Left ventricle myocardium superior (tissue), 1 donor: ENCODE results near the gene CDC20. TPM values are rescaled to one million over a fixed set of nuclear protein-coding genes. Genes with fewer than 3 reads are reported as not detected.
A peak's percentile ranks its signal among the peaks of the same experiment; 100 is the strongest.

Source experiments
- ATAC-seq: fragments of 200-7000 bp; cut with Tn5 transposase; one replicate; pipeline ENCODE4 v1.9.1; 2020; ENCODE audit warnings: mild to moderate bottlenecking, moderate library complexity
- DNase-seq: peaks from one replicate; pipeline ENCODE4 v3.0.0-alpha.2; 2020
- intact Hi-C: fragments of 100-400 bp; cut with micrococcal nuclease; formaldehyde crosslinking; loops from one replicate; pipeline ENCODE4 v1.11.0; 2022
- long read RNA-seq: library from polyadenylated mRNA; unstranded; transcript quantifications from one replicate; pipeline ENCODE4 v2.0.0, GENCODE V29; 2021
- total RNA-seq: library from RNA; stranded (reverse); fragmentation: NEBNext Ultra II Directional; extraction: Animal tissue kit (Norgen Biotek cat#: 25700); gene quantifications from one replicate; pipeline ENCODE4 v1.2.1, GENCODE V29; 2021
- donor health status: DM: no; HTN: yes; CAD: no; lungs with severe emphysema.

CDC20 gene
- total RNA-seq: 1.3 TPM
- long read RNA-seq, partial matches to known transcripts: 1 of 1 reads
- long read RNA-seq, other reads (novel, unspliced or antisense): 0 of 1 reads

GRCh38 chr1:43358746-43359693 is at the start of gene CDC20:
Gene CDC20 (plus strand): TSS chr1:43358981. CDS start chr1:43359216, 235 bp downstream.
- DNase-seq (peak; percentile 99), ATAC-seq (peak; percentile 98)
- intact Hi-C loops: no loop called here

- no peak for ATAC-seq
- no peak for DNase-seq
- intact Hi-C loops: no loop called here
Observed at GRCh38 chr1:43309405-43310025, 49.3 kb upstream of the CDC20 start.

GRCh38 chr1:43311521-43311920 is 47.3 kb upstream of the CDC20 start:
- intact Hi-C loops: no loop called here
- ATAC-seq: no peak
- DNase-seq: no peak

GRCh38 chr1:43312212-43312623 is 46.6 kb upstream of the CDC20 start:
- intact Hi-C loops: no loop called here
- ATAC-seq: no peak
- no peak for DNase-seq

DNA sequence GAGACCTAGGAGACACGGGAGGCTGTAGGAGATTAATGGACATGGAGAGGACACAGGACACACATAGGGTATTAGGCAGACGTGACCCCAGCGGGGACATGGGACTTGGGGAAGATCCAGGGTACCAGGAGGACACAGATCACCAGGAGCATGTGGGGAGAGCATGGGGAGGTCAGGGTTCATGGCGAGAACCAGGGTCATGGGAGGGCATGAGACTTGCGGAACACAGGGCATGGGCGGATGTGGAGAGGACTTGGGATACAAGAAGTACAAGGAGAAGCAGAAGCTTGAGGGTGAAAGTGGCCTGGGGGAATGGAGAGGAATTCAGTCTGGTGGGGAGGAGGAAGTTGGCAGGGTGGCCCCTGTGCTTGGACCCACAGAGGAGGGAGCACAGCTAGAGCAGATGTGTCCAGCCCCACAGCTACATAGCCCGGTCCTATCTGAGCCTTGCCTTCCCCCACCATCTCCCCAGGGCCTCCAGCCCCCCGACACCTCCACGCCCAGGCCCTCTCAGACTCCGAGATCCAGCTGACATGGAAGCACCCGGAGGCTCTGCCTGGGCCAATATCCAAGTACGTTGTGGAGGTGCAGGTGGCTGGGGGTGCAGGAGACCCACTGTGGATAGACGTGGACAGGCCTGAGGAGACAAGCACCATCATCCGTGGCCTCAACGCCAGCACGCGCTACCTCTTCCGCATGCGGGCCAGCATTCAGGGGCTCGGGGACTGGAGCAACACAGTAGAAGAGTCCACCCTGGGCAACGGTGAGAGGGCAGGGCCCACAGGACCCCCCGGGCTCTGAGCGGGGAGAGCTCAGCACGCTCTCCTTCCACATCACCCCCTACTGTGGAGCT is 45.9 kb upstream of the CDC20 start:
- intact Hi-C loops: no loop called here
- no peak for ATAC-seq
- DNase-seq: no peak

DNA sequence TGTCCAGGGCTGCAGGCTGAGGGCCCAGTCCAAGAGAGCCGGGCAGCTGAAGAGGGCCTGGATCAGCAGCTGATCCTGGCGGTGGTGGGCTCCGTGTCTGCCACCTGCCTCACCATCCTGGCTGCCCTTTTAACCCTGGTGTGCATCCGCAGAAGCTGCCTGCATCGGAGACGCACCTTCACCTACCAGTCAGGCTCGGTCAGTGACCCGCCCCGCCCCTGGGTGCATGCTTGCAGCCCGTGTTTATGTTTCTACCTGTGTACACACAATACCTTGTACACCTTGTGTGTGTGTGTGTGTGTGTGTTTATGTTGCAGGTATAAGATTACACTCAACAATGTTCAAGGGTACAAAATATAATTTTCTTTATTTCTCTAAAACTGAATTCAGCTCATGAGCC is 45.0 kb upstream of the CDC20 start:
- no peak for ATAC-seq
- no peak for DNase-seq
- intact Hi-C loops: no loop called here

GRCh38 chr1:43314233-43314632 is 44.5 kb upstream of the CDC20 start:
- no peak for DNase-seq
- intact Hi-C loops: no loop called here

DNA sequence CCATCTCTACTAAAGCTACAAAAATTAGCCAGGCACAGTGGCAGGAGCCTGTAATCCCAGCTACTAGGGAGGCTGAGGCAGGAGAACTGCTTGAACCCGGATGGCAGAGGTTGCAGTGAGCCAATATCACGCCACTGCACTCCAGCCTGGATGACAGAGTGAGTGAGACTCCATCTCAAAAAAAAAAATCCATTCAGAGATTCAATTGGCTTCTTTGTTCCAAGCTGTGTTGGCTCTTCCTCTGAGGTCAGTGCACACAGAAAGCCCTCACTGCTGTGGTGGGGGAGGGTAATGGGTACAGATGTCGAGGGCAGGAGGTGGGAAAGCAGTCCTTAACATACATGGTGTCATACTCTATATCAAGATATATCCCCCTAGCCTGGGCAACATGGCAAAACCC is 43.3 kb upstream of the CDC20 start:
- intact Hi-C loops: no loop called here
- ATAC-seq: no peak
- no peak for DNase-seq

More at GRCh38 chr1:43314233-43314632, 44.5 kb upstream of the CDC20 start:
- ATAC-seq: no peak

DNA sequence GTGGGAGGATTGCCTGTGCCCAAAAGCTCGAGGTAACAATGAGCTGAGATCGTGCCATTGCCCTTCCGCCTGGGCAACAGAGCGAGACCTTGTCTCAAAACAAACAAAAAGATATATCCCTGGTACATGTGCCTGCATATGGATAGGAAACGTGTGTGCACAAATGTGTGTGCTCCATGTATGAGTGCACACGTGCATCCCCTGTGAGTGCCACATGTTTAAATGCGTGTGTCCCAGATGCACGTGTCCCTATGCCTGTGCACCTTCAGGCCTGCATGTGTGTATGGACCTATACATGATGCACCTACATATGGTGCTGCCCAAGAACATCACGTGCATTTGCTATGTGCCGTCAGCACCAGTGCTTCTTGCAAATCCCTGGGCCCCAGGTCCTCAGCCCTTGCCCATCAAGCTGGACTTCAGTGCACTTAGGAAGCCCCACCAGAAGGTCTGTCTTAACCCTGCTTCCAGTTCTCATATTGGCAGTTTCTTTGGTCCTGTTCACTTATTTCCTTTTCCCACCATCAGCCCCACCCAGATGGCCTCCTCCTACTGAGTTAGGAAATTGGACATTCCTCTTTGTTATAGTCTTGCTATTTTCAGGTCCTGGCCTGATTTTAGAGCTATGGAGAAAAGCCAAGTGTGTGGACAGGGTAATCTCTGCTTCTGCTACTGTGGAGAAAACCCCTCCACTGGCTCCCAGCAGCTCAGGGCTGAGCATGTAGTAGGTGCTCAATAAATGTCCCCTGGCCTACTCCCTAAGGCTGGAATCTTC is 42.6 kb upstream of the CDC20 start:
- DNase-seq (no peak), ATAC-seq (no peak)
- intact Hi-C loops: no loop called here

DNA sequence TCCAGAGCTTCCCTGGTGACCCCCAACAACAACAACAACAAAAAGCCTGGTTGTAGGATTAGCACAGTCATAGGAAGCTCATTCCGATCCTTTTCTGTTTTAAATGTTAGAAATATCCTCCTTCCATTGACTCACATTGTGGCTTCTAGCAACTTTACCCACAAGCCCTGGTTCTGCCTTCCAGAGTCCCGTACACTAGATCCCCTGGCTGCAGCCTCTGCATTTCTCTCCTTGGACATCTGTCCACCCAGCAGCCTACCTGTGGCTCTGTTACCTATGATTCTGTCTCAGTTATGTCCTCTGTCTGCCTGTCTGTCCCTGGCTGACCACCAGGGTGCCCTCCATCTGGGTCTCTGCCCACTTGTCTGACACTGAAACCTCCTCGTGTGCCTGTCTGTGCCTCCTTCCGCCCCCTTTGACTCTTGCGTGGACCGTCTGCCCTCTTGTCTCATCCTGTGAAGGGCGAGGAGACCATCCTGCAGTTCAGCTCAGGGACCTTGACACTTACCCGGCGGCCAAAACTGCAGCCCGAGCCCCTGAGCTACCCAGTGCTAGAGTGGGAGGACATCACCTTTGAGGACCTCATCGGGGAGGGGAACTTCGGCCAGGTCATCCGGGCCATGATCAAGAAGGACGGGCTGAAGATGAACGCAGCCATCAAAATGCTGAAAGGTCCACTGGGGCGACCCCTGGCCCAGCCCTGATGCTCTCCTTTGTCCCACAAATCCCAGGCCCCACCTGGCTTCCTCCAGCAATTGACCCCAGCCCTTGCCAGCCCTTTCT is 41.9 kb upstream of the CDC20 start:
- intact Hi-C loops: no loop called here
- ATAC-seq (no peak), DNase-seq (no peak)

DNA sequence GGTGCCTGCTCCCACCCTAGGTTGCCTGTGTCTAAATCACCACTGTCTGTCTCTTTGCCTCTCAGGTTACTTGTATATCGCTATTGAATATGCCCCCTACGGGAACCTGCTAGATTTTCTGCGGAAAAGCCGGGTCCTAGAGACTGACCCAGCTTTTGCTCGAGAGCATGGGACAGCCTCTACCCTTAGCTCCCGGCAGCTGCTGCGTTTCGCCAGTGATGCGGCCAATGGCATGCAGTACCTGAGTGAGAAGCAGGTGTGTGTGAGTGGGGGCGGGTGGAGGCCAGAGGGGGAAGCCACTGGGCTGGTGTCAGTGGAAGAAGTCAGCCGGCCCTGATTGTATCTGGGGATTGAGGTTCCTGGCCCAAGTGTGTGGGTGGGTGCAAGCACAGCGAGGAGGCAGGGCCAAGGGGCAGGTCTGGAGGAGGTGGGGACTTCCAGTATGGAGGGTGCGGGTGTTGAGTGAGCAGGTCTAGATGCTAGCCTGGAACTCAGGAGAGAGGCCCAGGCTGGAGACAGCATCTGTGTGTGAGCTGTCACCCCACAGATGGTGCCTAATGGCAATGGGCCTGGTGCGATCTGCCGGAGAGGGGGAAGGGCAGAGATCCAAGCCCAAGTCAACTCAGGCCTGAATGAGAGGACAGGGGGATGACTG is 40.8 kb upstream of the CDC20 start:
- DNase-seq: no peak
- no peak for ATAC-seq
- intact Hi-C loops: no loop called here

- intact Hi-C loops: no loop called here
- DNase-seq (no peak), ATAC-seq (no peak)
Observed at GRCh38 chr1:43318831-43319230, 40.0 kb upstream of the CDC20 start.

DNA sequence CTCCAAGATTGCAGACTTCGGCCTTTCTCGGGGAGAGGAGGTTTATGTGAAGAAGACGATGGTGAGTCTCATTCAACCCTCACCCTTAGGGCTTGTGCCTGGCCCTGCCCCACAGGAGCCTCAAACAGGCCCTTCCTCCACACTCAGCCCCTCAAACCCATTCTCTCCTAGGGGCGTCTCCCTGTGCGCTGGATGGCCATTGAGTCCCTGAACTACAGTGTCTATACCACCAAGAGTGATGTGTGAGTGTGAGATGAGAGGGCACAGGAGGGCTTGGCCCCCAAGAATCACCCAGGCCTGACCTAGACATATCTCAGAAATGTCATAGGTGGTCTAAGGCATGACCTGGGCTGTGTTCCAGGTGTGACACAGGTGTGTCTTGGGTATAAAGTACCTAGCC is 39.5 kb upstream of the CDC20 start:
- DNase-seq (no peak), ATAC-seq (no peak)
- intact Hi-C loops: no loop called here

- intact Hi-C loops: no loop called here
- ATAC-seq: no peak
- DNase-seq: no peak
Observed at GRCh38 chr1:43319766-43320165, 39.0 kb upstream of the CDC20 start.

GRCh38 chr1:43321331-43321891 is 37.4 kb upstream of the CDC20 start:
- ATAC-seq: no peak

DNA sequence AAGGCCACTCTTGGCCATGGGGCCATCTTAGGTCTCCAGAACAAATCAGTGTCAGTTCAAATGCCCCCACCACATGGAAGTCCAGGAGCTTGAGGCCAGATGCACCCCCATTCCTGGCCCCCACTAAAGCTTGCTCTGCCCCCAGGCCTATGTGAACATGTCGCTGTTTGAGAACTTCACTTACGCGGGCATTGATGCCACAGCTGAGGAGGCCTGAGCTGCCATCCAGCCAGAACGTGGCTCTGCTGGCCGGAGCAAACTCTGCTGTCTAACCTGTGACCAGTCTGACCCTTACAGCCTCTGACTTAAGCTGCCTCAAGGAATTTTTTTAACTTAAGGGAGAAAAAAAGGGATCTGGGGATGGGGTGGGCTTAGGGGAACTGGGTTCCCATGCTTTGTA is 36.3 kb upstream of the CDC20 start:
- DNase-seq: no peak
- no peak for ATAC-seq
- intact Hi-C loops: no loop called here

More at GRCh38 chr1:43321331-43321891, 37.4 kb upstream of the CDC20 start:
- intact Hi-C loops: no loop called here
- DNase-seq: no peak

- DNase-seq (no peak), ATAC-seq (no peak)
- intact Hi-C loops: no loop called here
Observed at GRCh38 chr1:43324810-43325209, 34.0 kb upstream of the CDC20 start.
